GM15510 (cell line): ENCODE measurements around the gene MLXIP.
A peak's percentile ranks its signal among the peaks of the same experiment; 100 is the strongest.

Experiments used
- POLR2A ChIP-seq: IDR thresholded peaks from 3 replicates; pipeline ENCODE4 v1.6.1; 2011; ENCODE audit warnings: borderline replicate concordance; ENCODE audit not compliant: insufficient read length; ENCODE audit errors: extremely low read depth

The MLXIP gene

DNA sequence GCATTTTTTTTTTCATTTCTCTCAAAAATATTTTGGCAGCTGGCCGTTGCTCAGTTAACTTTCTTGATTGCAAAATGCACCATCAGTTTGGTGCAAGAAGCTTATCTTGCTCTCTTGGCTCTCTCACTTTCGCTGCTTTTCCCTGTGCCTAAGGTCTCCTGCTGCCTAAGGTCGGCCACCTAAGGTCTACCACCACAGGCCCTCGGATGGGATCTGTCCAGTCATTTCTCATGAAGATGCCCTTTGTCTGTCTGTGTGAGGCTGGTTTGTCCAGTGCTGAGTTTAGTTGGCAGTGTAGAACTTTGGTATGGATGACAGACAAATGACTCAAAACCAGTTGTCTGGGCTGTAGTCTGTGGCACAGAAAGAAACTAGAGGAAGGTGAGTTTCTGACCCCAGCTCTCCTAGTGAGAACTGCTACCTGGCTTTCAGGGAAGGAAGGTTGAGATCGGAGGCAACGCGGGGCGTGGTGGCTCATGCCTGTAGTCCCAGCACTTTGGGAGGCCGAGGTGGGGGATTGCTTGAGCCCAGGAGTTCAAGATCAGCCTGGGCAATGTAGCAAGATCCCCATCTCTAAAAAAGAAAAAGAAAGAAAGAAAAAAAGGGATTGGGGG, 2.6 kb downstream of the MLXIP start:
- peak; percentile 21 for TF ChIP-seq POLR2A

DNA sequence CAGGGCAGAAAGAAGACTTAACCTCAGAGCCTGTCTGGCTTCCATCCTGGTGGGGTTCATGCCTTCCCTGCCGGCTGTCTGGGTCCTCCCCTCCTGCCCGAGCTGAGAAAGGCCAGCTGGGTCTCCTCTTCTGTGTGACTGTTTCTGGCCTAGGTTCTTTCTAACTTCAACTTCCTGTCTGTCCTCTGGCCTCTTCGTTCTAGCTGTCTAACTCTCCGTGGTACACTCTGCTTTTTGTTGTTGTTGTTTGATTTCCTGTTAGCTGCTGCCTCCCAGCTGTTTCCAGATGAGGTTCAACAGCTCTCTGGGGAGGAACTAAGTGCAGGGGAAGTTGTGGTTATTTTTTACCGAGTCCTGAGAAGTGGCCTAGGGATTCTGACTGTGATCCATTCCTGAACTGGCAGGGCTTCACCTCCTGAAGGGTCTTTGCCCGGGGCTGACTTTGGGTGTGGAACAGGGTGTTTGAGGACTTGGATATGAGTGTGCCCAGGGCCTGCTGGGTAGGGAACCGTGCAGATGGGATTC, 3.2 kb downstream of the MLXIP start:
- TF ChIP-seq POLR2A, result no peak

DNA sequence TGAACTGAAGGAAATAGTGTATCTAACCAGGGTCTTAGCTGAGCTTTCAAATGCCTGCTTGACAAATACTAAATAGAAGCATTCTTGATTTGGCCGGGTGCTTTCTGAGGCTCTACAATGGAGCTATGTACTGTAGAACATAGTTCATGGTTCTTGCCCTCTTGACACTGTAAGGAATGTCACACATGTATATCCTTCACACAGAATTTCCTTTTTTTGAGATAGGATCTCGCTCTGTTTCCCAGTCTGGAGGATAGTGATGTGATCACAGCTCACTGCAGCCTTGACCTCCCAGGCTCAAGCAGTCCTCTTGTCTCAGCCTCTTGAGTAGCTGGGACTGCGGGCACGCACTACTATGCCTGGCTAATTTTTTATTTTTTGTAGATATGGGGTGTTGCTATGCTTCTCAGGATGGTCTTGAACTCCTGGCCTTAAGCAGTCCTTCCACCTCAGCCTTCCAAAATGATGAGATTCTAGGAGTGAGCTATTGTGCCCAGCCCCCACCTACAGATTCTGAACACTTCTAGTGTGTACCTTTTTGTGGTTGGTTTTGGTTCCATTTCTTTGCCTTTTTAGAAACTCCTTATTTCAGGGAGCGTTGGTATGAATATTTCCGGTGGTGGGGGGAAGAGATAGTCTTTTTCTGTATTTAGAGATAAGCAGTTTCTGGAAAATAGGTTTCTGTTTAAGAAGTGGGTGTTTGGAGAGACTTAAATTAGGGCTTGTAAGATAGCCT, 4.2 kb downstream of the MLXIP start:
- no peak for TF ChIP-seq POLR2A

DNA sequence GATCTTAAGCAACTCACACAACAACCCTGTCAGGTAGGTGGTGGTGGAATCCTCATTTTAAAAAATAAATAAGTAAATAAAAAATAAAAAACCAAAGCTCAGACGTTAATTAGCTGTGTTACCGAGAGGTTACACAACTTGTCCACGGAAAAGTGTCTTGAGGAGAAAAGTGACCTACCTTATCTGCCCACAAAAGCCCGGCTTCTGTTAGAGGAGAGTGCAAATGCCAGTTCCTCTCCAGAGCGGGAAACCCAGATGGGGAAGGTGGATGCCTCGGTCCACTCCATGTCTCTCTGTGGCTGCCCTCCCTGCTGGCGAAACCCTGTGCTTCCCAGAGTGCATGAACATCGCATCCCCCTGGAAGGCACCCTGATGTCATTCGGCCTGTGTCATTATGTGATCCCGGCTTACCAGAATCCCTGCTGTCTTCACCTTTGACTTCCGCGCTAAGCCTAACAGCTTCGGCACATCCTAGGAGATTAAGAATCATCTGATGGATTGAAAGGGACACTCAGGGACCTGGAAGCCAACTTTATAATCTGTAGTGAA, 6.4 kb downstream of the MLXIP start:
- no peak for TF ChIP-seq POLR2A

DNA sequence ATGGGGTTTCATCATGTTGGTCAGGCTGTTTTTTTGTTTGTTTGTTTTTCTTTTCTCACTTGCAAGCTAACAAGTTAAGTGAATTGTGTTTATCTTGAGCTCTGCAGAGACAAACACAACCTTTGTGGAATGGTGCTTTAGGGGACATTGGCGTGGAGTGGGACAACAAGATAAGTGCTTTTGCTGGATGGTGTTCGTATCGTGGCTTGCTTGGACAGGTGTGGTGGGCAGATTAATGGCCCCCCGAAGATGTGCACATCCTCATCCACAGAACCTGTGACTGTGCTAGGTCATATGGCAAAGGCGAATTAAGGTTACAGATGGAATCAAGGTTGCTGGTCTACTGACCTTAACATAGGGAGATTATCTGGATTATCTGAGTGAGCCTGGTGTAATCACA, 7.0 kb downstream of the MLXIP start:
- no peak for TF ChIP-seq POLR2A

DNA sequence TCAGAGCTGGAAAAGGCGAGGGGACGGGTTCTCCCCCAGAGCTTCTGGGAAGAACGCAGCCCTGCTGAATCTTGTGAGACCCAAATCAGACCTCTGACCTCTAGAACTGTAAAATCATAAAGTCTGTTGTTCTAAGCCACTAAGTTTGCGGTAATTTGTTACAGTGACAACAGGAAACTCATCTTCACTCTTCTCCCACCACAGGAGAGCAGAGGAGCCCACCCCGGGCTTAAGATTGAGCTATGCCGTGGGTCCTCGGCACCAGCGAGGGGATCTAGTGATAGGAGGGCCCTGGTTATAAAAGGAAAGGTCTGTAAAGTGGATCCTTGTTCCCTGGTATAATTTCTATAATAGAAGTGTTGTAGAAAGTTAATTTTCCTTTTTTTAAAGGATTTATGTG, 7.6 kb downstream of the MLXIP start:
- TF ChIP-seq POLR2A, result no peak

DNA sequence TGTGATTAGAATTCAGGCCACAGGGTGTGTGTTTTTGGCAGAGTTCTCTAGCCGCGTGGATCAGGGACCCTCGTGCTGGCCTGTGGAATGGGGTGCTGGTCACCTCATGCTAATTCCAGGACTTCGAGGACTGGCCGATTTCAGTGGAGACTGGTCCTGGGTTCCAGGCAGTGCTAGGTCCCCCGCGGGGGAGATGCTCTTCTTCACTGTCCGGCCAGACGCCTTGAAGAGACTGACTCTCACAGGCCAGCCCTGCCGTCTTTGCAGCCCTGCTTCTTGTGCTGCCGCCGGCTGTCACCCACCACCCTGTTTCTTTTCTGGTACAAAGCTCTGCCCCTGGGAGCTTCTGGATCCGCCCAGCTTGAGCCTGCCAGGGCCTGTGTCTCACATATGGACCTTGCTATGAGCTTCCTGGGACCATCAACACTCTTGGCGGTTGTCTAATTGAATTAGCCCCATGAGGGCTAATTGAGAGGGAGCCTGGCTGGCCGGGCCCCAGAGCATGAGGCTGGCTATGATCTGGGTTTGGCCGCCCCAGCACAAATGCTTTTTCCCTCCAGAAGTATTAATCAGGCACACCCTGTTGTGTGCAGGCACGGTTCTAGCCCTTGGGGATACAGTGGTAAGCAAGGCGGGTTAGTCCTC, 8.2 kb downstream of the MLXIP start:
- TF ChIP-seq POLR2A, result no peak

DNA sequence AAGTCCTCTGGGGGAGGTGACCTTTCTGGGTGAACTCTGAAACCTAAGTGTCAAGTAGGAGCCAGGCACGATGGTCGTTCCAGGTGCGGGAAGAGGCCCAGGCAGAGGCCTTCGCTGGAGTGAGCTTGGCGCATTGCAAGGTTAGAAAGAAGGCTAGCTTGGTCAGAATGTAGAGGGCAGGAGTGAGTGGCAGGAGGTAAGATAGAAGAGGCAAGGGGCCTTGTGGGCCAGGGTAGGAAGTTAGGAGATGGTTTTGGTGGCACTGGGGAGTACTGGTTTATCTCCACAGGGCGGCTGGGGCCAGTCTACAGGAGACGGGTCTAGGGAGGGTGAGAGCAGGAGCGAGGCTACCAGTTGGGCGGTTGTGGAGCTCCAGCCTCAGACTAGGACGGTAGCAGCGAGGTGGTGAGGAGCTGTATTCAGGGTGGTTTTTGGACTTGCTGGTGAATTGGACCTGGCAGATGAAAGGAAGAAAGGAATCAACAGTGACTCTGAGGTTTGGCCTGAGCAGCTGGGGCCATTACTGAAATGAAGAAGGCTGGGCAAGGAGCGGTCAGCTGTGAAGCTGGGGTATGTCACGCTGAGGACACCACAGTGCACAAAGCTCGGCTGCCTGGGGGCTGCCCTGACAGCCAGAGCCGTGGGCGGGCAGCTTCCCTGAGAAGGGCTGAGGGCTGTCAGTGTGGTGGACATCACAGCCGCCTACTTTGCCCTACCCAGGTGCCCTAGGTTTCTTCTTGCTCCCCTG, 9.0 kb downstream of the MLXIP start:
- TF ChIP-seq POLR2A, result no peak

DNA sequence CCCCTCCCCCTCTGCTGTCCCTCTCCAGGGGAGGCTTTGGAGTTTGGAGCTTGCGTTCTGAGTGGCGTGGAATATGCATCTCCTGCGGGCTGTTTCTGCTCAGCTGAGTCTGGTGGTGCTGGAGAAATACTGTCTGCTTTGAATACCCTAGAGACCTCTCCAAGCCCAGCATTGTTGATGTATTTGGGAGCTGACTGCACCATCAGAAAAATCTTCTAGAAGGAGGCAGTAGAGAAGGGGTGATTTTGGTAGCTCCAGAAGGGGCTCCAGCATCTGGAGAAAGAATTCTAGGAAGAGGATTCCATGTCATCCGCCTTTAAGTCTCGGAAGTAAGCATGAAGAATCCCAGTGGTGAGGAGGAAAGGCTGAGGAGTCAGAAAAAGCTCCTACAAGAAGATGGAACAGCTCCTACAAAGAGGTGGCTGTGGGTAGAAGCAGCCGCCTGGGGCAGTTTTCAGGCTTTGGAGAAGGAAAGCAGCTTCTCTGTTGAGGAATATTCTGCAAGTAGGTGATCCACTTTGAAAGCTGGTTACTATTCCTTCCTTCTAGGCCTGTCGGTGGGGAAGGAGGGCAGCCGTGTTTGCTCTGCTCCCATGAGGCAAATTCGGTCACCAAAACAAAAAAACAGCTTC, 9.7 kb downstream of the MLXIP start:
- no peak for TF ChIP-seq POLR2A

DNA sequence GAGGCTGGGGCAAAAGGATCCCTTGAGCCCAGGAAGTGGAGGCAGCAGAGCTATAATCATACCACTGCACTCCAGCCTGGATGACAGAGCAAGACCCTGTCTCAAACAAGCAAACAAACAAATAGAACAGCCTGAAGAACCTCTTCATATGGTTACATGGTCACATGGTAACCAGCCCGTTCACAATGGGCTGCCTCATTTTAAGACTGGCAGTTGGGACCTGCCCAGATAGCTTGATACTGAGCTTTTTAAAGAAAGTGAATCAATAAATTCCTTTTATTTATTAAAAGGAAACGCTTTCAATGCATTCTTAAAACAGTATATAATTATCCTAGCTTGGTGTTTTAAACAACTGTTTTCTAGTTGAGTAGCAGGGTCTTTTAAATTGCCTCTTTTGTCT, 10.5 kb downstream of the MLXIP start:
- TF ChIP-seq POLR2A, result no peak

DNA sequence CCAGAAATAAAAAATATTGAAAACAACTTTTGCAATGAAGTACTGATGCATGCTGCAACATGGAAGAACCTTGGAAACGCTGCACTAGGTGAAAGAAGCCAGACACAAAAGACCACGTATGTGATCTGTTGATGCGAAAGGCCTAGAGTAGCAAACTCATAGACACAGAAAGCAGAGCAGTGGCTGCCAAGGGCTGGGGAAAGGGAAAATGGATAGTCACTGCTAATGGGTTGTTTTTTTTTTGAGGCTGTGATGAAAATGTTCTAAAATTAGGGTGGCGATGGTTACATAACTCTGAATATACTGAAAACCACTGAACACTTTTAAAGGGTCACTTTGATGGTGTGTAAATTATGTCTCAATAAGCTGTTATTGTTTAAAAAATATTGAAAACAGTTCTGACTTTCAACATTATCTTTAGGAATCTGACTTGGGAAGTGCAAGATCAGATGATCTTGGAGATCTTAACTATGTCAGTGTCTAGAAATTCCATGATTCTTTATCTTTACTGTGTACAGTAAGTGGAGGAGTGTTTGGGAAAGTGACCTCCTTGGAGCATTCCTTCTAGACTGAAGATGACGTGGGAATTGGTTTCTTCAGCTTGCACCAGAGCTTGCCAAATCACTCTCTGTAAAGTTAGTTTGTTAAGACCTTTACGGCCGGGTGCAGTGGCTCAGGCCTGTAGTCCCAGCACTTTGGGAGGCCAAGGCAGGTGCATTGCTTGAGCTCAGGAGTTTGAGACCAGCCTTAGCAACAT, 12.4 kb downstream of the MLXIP start:
- no peak for TF ChIP-seq POLR2A

DNA sequence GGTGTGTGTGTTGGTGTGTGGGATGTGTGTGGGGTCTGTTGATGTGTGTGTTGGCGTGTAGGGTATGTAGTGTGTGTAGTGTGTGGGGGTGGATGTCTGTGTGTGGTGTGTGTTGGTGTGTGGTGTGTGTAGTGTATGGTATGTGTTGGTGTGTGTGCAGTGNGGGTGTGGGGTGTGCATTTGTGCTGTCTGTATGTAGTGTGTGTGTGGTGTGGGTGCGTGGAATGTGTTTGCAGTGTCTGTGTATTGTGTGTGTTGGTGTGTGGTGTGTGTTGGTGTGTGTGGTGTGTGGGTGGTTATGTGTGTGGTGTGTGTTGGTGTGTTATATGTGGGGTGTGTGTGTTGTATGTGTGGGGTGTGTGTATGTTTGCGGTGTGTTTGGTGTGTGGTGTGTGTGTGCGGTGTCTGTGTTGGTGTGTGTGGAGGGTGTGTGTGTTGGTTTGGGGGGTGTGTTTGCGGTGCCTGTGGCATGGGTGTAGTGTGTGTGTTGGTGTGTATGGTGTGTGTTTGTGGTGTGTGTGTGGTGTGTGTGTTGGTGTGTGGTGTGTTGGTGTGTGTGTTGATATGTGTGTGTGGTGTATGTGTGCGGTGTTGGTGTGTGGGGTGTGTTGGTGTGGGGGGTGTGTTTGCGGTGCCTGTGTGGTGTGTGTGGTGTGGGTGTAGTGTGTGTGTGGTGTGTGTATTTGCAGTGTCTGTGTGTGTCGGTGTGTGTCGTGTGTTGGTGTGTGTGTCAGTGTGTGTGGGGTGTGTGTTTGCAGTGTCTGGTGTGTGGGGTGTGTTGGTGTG, 14.7 kb downstream of the MLXIP start:
- TF ChIP-seq POLR2A, result no peak
